ENCODE measurements around the gene FBXO42. TPM values are rescaled to one million over a fixed set of nuclear protein-coding genes. Genes with fewer than 3 reads are reported as not detected.
A peak's percentile ranks its signal among the peaks of the same experiment; 100 is the strongest.
"Not testable (repeated sequence)": the region's sequence is repeated elsewhere in the genome, so short reads cannot be mapped to it uniquely, and the experiment has no call there.

FBXO42 gene
- total RNA-seq, 1 experiment from 2014 or later: 12.8 TPM

GRCh38 chr1:16266411-16267118, 85.7 kb downstream of the FBXO42 start:
- DNase-seq (ENCODE audit: low read depth): no peak

- no peak for DNase-seq (ENCODE audit: low read depth)
Observed at GRCh38 chr1:16262067-16262466, 90.2 kb downstream of the FBXO42 start.

- DNase-seq (ENCODE audit: low read depth): no peak
Observed at GRCh38 chr1:16260814-16261213, 91.5 kb downstream of the FBXO42 start.

- DNase-seq (ENCODE audit: low read depth): peak; percentile 14
Observed at GRCh38 chr1:16258591-16259135, 93.6 kb downstream of the FBXO42 start.

- no peak for DNase-seq (ENCODE audit: low read depth)
Observed at GRCh38 chr1:16257968-16258367, 94.3 kb downstream of the FBXO42 start.

GRCh38 chr1:16257556-16257955, 94.7 kb downstream of the FBXO42 start:
- not testable (repeated sequence) for DNase-seq (ENCODE audit: low read depth)

- DNase-seq (ENCODE audit: low read depth): no peak
Observed at GRCh38 chr1:16256478-16256877, 95.8 kb downstream of the FBXO42 start.

- DNase-seq (ENCODE audit: low read depth): peak; percentile 13
Observed at GRCh38 chr1:16254263-16254928, 97.9 kb downstream of the FBXO42 start.

- DNase-seq (ENCODE audit: low read depth): no peak
Observed at GRCh38 chr1:16253332-16253922, 98.9 kb downstream of the FBXO42 start.

GRCh38 chr1:16252912-16253311, 99.4 kb downstream of the FBXO42 start:
- DNase-seq (ENCODE audit: low read depth): no peak

- DNase-seq (ENCODE audit: low read depth): no peak
Observed at GRCh38 chr1:16251381-16251780, 100.9 kb downstream of the FBXO42 start.

- DNase-seq (ENCODE audit: low read depth): no peak
Observed at GRCh38 chr1:16250524-16251251, 101.6 kb downstream of the FBXO42 start.

- no peak for DNase-seq (ENCODE audit: low read depth)
Observed at GRCh38 chr1:16249596-16250241, 102.6 kb downstream of the FBXO42 start.

- peak; percentile 66 for DNase-seq (ENCODE audit: low read depth)
Observed at GRCh38 chr1:16248603-16249516, 103.4 kb downstream of the FBXO42 start.

GRCh38 chr1:16248007-16248436, 104.3 kb downstream of the FBXO42 start:
- DNase-seq (ENCODE audit: low read depth): no peak

GRCh38 chr1:16247441-16247840, 104.8 kb downstream of the FBXO42 start:
- no peak for DNase-seq (ENCODE audit: low read depth)

GRCh38 chr1:16246961-16247360, 105.3 kb downstream of the FBXO42 start:
- DNase-seq (ENCODE audit: low read depth): no peak

GRCh38 chr1:16246239-16246638, 106.0 kb downstream of the FBXO42 start:
- not testable (repeated sequence) for DNase-seq (ENCODE audit: low read depth)

GRCh38 chr1:16245476-16246196, 106.6 kb downstream of the FBXO42 start:
- no peak for DNase-seq (ENCODE audit: low read depth)
